OCI-LY7 (cell line): ENCODE data around the gene ELL2. TPM values are rescaled to one million over a fixed set of nuclear protein-coding genes. Genes with fewer than 3 reads are reported as not detected.

Experiments used
- BruUV-seq: library from RNA; stranded (reverse); fragments of 400-500 nt; replicated peaks from 2 replicates; lab custom pipeline; 2021; lab: Mats Ljungman, UMichigan
- CTCF ChIA-PET: fragments of 300-600 bp; sonication (Branson Sonifier 250); formaldehyde crosslinking; loops from one replicate; lab custom pipeline; 2022; ENCODE audit warnings: antibody characterized with exemption; ENCODE audit not compliant: unreplicated experiment; lab: Charles Lee
- POLR2A ChIA-PET: fragments of 300-600 bp; sonication (Branson Sonifier 250); formaldehyde crosslinking; loops from one replicate; lab custom pipeline; 2022; ENCODE audit warnings: antibody characterized with exemption; lab: Charles Lee
- DNase-seq: peaks from one replicate; pipeline ENCODE4 v3.0.0-alpha.2; 2015; ENCODE audit warnings: low spot score
- H2AFZ ChIP-seq: fragments of 200-600 bp; sonication (generic), shearing (Covaris generic); 2 replicates; pipeline ENCODE4 v1.6.1; 2014; ENCODE audit warnings: mild to moderate bottlenecking, antibody characterized with exemption, low read length, moderate library complexity
- H3K27ac ChIP-seq: fragments of 200-600 bp; sonication (generic); 2 replicates; pipeline ENCODE4 v1.5.1; 2014; ENCODE audit warnings: mixed run types, low read depth, mild to moderate bottlenecking, moderate library complexity, low read length, inconsistent platforms; ENCODE audit not compliant: poor library complexity, severe bottlenecking
- H3K36me3 ChIP-seq: fragments of 200-600 bp; sonication (generic); 2 replicates; pipeline ENCODE4 v1.6.1; 2014; ENCODE audit warnings: mild to moderate bottlenecking, antibody characterized with exemption, low read length, moderate library complexity, mixed read lengths; ENCODE audit not compliant: insufficient read depth
- H3K4me1 ChIP-seq: fragments of 200-600 bp; sonication (generic); 2 replicates; pipeline ENCODE4 v1.5.1; 2014; ENCODE audit warnings: mild to moderate bottlenecking, low read length; ENCODE audit not compliant: insufficient read depth, poor library complexity, severe bottlenecking
- H3K4me2 ChIP-seq: fragments of 200-600 bp; sonication (generic); 2 replicates; pipeline ENCODE4 v1.6.1; 2014; ENCODE audit warnings: mild to moderate bottlenecking, low read length
- H3K4me3 ChIP-seq: fragments of 200-600 bp; sonication (generic); 2 replicates; pipeline ENCODE4 v1.5.1; 2014; ENCODE audit warnings: mild to moderate bottlenecking, low read depth, low read length; ENCODE audit not compliant: poor library complexity, severe bottlenecking
- H3K79me2 ChIP-seq: fragments of 200-600 bp; sonication (generic); 2 replicates; pipeline ENCODE4 v1.6.1; 2016; ENCODE audit warnings: low read depth, mild to moderate bottlenecking, low read length, moderate library complexity, mixed read lengths; ENCODE audit not compliant: insufficient read depth
- H3K9me2 ChIP-seq: fragments of 200-600 bp; sonication (generic); 2 replicates; pipeline ENCODE4 v1.6.1; 2016; ENCODE audit warnings: mild to moderate bottlenecking, low read length, mixed read lengths; ENCODE audit not compliant: insufficient read depth
- H3K9me3 ChIP-seq: fragments of 200-600 bp; sonication (generic); 2 replicates; pipeline ENCODE4 v1.6.1; 2014; ENCODE audit warnings: mild to moderate bottlenecking, mixed run types, low read length, mixed read lengths
- H4K20me1 ChIP-seq: fragments of 200-600 bp; sonication (generic); 2 replicates; pipeline ENCODE4 v1.6.1; 2014; ENCODE audit warnings: mild to moderate bottlenecking, antibody characterized with exemption, low read length, moderate library complexity, mixed read lengths; ENCODE audit not compliant: insufficient read depth
- CTCF ChIP-seq: fragments of 200-600 bp; sonication (generic); conservative IDR thresholded peaks from 2 replicates; pipeline ENCODE4 v1.5.1; 2014; ENCODE audit warnings: mild to moderate bottlenecking, antibody characterized with exemption, low read length, moderate library complexity, mixed read lengths
- EZH2phosphoT487 ChIP-seq: fragments of 200-600 bp; sonication (generic); IDR thresholded peaks from 2 replicates; pipeline ENCODE4 v1.6.1; 2018; ENCODE audit warnings: low read depth, borderline replicate concordance, mild to moderate bottlenecking, mixed run types, antibody characterized with exemption, low read length, moderate library complexity, mixed read lengths
- intact Hi-C: fragments of 100-400 bp; cut with micrococcal nuclease; formaldehyde crosslinking; loops from one replicate; pipeline ENCODE4 v1.10.0; 2022; ENCODE audit not compliant: unreplicated experiment
- total RNA-seq, 2 experiments: library from RNA; depleted of rRNA in 1 of 2; stranded (reverse); fragments of >200 nt in 1 of 2; shearing (Covaris generic) in 1 of 2; gene quantifications; 2 replicates each; pipeline ENCODE4 v1.2.3, GENCODE V29; 2014 to 2022

The ELL2 gene
- total RNA-seq, 2 experiments from 2014 or later: 0.98 to 4.7 TPM

DNA sequence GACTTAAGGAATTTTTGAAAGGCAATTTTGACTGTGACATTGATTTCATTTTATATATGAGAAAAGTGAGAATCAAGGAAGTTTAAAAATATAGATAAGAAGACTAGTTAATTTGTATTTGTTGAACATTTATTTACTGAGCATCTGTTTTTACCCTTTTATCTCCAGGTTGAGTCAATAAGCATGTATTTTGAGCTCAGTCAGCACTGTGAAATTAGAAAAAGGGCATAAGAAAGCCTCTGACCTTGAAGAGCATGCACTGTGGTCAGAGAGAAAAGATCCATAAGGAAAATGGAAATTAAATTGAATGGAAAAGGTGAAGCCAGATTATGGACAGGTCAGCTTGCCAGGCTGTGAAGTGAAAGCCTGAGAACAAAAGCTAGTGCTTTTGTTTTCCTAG, 44.4 kb downstream of the ELL2 start:
- H3K79me2 ChIP-seq: no peaks in the 10 kb centered on the region
- H3K27ac ChIP-seq: no peak overlapping the region
- no peak overlapping the region for H3K4me3 ChIP-seq
- no peaks in the 10 kb centered on the region for H3K9me2 ChIP-seq
- no peaks in the 10 kb centered on the region for H3K36me3 ChIP-seq
- no peak overlapping the region for H3K4me2 ChIP-seq
- DNase-seq: no peak
- no peak for TF ChIP-seq EZH2phosphoT487
- TF ChIP-seq CTCF: no peak
- ChIA-PET CTCF (no interaction called here), POLR2A (interaction anchor here (0.6 to 0.8 kb wide), 3 partner anchors 15 to 411 kb away, joined by 3 to 4 read pairs (median 4); no protein-coding TSS in a partner anchor)
- no peaks in the 10 kb centered on the region for H4K20me1 ChIP-seq
- intact Hi-C loops: no loop called here
- no peaks in the 10 kb centered on the region for H3K9me3 ChIP-seq
- H2AFZ ChIP-seq: no peak overlapping the region
- H3K4me1 ChIP-seq: no peaks in the 10 kb centered on the region
- no TSS peak for BruUV-seq

GRCh38 chr5:95916687-95917085, 45.0 kb downstream of the ELL2 start:
- no TSS peak for BruUV-seq
- no peak overlapping the region for H3K4me3 ChIP-seq
- ChIA-PET CTCF (no interaction called here), POLR2A (interaction anchor here (0.7 kb wide), 2 partner anchors 412 to 933 kb away, joined by 4 read pairs; no protein-coding TSS in a partner anchor)
- no peaks in the 10 kb centered on the region for H3K36me3 ChIP-seq
- no peak overlapping the region for H3K4me2 ChIP-seq
- no peaks in the 10 kb centered on the region for H4K20me1 ChIP-seq
- no peak overlapping the region for H2AFZ ChIP-seq
- H3K27ac ChIP-seq: no peak overlapping the region
- H3K4me1 ChIP-seq: no peaks in the 10 kb centered on the region
- intact Hi-C loops: no loop called here
- TF ChIP-seq CTCF (no peak), EZH2phosphoT487 (no peak)
- DNase-seq: no peak
- H3K9me3 ChIP-seq: no peaks in the 10 kb centered on the region
- H3K79me2 ChIP-seq: no peaks in the 10 kb centered on the region
- H3K9me2 ChIP-seq: no peaks in the 10 kb centered on the region

DNA sequence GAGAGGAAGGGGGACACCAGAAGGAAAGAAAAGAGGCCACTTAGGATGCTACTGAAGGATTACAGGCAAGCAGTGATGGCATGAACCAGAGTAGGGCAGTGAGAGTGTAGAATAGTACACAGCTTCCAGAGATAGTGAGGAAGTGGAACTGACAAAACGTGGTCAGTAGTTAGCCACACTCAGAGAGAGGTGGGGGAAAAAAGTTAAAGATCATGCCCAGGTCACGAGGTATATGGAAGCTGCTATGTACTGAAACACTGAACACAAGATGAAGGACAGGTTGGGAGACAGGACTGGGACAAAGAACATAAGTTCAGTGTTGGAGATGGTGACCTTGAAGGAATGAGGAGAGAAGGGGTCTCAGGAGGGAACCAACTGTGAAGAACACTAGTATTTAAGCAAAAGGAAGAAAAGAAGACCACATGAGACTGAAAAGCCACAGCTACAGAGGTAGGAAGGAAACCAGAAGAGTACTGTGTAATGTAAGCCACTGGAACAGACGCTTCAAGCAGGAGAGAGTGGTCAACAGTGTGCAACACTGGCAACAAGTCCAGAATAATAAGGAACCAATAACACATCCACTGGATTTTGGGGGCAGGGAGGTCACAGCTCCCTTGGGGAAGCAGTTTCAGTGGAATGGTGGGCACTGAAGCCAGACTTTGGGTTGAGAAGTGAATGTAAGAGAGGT, 45.5 kb downstream of the ELL2 start:
- no peaks in the 10 kb centered on the region for H3K4me1 ChIP-seq
- H3K36me3 ChIP-seq: no peaks in the 10 kb centered on the region
- no peaks in the 10 kb centered on the region for H3K9me3 ChIP-seq
- no peak overlapping the region for H3K27ac ChIP-seq
- no peak for TF ChIP-seq CTCF
- no peak for TF ChIP-seq EZH2phosphoT487
- no peaks in the 10 kb centered on the region for H3K9me2 ChIP-seq
- no peaks in the 10 kb centered on the region for H4K20me1 ChIP-seq
- no peak overlapping the region for H2AFZ ChIP-seq
- POLR2A ChIA-PET: interaction anchor here (0.7 kb wide), 2 partner anchors 412 to 933 kb away, joined by 4 read pairs; no protein-coding TSS in a partner anchor
- no peak for DNase-seq
- H3K4me3 ChIP-seq: no peak overlapping the region
- no peaks in the 10 kb centered on the region for H3K79me2 ChIP-seq
- CTCF ChIA-PET: no interaction called here
- H3K4me2 ChIP-seq: no peak overlapping the region
- no TSS peak for BruUV-seq
- intact Hi-C loops: no loop called here
